LNCAP (cell line): Measurements from ENCODE around the gene SLC25A47.

ENCODE experiments used
- CTCF ChIP-seq: fragments of 450-650 bp; IDR thresholded peaks from 2 replicates; pipeline ENCODE4 v1.5.1; 2017; ENCODE audit warnings: mild to moderate bottlenecking

The SLC25A47 gene

GRCh38 chr14:100292776-100293461 lies 30.2 kb upstream of the SLC25A47 start:
- TF ChIP-seq CTCF: no peak

- no peak for TF ChIP-seq CTCF
These were observed 29.5 kb upstream of the SLC25A47 start for GRCh38 chr14:100293497-100294212.

- TF ChIP-seq CTCF: no peak
These were observed 28.8 kb upstream of the SLC25A47 start for GRCh38 chr14:100294213-100294962.

- no peak for TF ChIP-seq CTCF
These were observed 28.2 kb upstream of the SLC25A47 start for GRCh38 chr14:100294963-100295330.

- TF ChIP-seq CTCF: no peak
These were observed 27.6 kb upstream of the SLC25A47 start for GRCh38 chr14:100295376-100296105.

- no peak for TF ChIP-seq CTCF
These were observed 27.0 kb upstream of the SLC25A47 start for GRCh38 chr14:100296106-100296651.
